Stimulated activated CD8-positive, alpha-beta memory T cell treated with anti-CD3 and anti-CD28 coated beads, Interleukin-15, amount 100 ng/mL, for 48 hours (primary cell): ENCODE data around the gene SPOUT1.
"Not testable (repeated sequence)": the region's sequence is repeated elsewhere in the genome, so short reads cannot be mapped to it uniquely, and the experiment has no call there.

Experiments used
- DNase-seq, 2 donors: peaks; one replicate each; pipeline ENCODE4 v3.0.0-alpha.2; 2020; ENCODE audit warnings: low read depth in 2 of 2

SPOUT1 gene

DNA sequence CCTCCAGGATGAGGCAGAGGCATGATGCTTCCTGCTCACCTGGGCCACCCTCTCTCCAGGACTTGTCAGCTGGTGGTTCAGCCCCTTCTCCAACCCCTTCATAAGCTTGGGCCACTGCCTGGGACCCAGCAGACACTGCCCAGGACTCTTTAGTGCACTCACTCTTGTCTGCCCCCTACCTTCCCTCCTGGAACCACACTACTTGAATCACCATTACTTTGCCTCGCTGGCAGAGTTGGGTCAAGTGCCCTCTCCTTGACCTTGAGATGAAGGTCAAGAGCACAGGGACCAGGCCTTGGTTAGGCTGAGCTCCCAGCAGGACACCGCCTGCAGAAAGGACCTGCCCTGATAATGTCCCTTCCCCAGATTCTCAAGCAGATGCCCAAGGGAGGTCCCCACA lies 19.8 kb downstream of the SPOUT1 start:
- DNase-seq, result no peak

DNA sequence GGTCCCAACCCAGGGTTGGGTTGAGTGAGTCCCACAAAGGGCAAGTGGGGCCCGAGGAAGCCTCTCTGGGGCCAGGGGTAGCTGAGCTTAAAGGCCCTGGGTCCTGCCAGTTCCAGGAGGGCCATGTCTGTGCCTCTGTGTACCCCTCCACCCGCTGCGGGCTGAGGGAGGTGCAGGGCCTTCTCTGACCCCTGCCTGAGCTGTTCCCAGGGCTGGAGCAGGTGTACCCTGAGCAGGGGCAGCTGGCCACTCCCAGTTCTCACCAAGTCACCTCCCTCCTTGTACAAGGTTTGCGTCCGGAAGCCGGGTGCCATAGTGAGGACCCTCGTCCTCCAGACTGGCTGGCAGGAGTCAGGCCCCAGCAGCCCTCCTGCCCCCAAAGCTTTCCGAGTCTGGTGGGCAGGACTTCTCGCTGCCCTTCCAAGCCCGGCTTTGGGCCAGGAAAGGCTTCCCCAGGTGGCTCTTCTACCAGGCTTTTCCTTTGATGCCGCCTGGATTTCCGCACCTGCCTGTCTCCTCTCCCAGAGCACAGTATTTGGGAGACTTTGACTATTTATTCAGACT lies 20.5 kb downstream of the SPOUT1 start:
- DNase-seq, result no peak

DNA sequence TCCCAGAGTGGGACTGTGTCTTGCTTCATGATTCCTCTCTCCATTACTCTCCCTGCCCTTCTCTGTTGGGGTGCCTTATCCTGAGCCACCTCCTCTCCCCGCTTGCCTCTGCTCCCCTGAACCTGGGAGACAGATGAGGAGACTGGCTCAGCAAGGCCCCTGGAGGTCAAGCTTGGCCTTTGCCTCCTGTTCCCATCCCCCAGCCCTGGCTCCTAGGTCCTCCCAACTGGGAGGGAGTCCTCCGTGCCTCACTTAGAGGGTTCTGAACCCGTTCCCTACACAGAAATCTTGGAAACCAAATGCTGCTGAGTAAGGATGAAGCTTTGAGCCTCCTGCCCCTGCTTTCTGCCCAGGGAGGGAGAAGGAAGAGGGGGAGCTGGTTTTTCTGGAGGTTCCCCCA lies 21.1 kb downstream of the SPOUT1 start:
- no peak for DNase-seq

- DNase-seq, result no peak
These were observed 21.8 kb downstream of the SPOUT1 start for GRCh38 chr9:128807827-128808226.

- DNase-seq, result no peak
These were observed 23.9 kb downstream of the SPOUT1 start for GRCh38 chr9:128805661-128806060.

- no peak for DNase-seq
These were observed 27.1 kb downstream of the SPOUT1 start for GRCh38 chr9:128802482-128802881.

DNA sequence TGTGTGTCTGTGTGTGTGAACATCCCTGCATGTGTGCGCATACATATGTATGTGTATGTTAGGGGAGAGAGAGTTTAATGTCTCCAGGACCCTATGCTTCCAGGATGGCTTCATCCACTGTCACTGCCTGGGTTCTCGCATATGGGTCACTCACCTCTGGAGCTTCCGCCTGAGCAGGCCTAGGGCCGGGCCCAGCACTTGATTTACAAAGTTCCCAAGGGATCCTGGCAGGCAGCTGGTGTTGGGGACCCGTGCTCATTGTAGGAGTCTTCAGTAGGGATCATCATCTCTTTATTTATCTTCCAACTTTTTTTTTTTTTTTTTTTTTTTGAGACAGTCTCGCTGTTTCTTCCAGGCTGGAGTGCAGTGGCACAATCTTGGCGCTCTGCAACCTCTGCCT lies 29.5 kb downstream of the SPOUT1 start:
- DNase-seq, result no peak

DNA sequence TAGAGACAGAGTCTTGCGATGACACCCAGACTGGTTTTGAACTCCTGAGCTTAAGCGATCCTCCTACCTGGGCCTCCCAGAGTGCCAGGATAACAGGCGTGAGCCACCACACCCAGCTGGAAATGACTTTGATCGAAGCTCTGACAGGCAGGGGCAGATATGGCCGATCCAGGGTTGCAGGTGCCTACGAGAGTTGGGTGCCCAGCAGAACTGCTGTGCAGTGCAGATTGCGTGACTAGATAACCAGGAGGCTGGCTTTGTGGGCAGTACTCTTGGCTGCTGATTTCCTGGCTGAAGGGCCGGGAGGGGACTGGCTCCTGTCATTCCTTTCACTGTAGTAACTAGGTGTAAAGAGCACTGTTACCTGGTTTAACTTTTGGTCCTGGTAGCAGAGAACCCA lies 30.7 kb downstream of the SPOUT1 start:
- DNase-seq, result no peak

DNA sequence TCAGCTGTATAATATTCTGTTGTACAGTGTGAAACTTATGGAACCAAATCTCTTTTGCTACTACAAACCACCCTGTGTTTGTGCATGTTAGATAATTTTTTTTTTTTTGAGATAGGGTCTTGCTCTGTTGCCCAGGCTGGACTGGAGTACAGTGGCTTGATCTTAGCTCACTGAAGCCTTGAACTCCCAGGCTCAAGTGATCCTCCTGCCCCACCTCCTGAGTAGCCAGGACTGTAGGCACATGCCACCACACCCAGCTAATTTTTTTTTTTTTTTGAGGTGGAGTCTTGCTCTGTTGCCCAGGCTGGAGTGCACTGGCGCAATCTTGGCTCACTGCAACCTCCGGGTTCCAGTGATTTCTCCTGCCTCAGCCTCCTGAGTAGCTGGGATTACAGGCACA lies 34.6 kb downstream of the SPOUT1 start:
- DNase-seq, result not testable (repeated sequence)

GRCh38 chr9:128792978-128793686 lies 36.5 kb downstream of the SPOUT1 start:
- no peak for DNase-seq

DNA sequence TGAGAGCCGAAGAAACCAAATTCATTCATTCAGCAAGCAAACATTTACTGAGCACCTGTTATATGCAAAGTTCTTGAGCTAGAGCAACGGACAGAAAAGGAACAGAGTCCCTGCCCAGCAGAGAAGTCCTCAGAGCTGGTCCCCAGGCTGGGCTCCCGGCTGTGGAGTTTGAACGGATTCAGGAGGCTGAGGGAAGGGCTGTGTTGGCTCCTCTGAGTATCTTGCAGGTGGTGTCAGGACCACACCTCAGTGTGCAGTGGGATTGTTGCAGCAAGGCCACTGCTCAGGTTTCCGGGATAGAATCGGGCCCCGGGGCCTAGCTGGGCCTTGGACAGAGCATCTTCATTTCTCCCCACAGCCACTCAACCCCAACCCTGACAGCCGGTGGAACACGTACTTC lies 37.5 kb downstream of the SPOUT1 start:
- no peak for DNase-seq

- no peak for DNase-seq
These were observed 39.1 kb downstream of the SPOUT1 start for GRCh38 chr9:128790536-128790935.

GRCh38 chr9:128788445-128788844 lies 41.1 kb downstream of the SPOUT1 start:
- DNase-seq, result no peak

GRCh38 chr9:128787659-128788058 lies 41.9 kb downstream of the SPOUT1 start:
- DNase-seq, result no peak

- DNase-seq, result peak; percentile 82 to 84
These were observed 42.7 kb downstream of the SPOUT1 start, which contains the start of gene TBC1D13 for GRCh38 chr9:128786681-128787601. TSS of gene TBC1D13 (plus strand) at chr9:128787253. CDS start at chr9:128787354, 101 bp downstream.

- DNase-seq, result no peak
These were observed 44.2 kb downstream of the SPOUT1 start for GRCh38 chr9:128785427-128785826.

GRCh38 chr9:128782669-128783068 lies 46.9 kb downstream of the SPOUT1 start:
- DNase-seq, result no peak

- DNase-seq, result no peak
These were observed 48.2 kb downstream of the SPOUT1 start for GRCh38 chr9:128781187-128782070.

- DNase-seq, result not testable (repeated sequence)
These were observed 49.5 kb downstream of the SPOUT1 start for GRCh38 chr9:128780093-128780492.

DNA sequence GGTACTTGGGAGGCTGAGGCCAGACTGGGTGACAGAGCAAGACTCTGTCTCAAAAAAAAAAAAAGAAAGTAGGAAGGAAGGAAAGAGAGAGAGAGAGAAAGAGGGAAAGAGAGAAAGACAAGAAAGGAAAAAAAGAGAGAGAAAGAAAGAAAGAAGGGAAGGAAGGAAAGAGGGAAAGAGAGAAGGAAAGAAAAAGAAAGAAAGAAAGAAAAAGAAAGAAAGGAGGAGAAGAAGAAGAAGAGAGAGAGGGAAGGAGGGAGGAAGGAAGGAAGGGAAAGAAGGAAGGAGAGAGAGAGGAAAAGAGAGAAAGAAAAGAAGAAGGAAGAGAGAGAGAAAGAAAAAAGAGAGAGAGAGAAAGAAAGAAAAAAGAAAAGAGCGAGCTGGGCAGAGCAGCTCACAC lies 54.8 kb downstream of the SPOUT1 start:
- no peak for DNase-seq

DNA sequence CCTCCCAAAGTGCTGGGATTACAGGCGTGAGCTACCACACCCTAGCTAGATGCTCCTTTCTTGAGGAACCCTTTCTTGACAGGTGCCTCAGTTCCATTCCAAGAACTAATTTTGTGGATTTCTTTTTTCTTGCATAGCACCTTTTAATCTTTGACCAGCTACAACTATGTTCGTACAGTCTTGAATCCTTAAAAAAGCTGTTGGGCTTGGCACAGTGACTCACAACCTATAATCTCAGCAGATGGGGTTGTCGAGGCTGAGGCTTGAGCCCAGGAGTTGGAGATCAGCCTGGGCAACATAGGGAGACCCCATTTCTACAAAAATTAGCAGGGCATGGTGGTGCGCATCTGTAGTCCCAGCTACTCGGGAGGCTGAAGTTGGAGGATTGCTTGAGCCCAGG lies 56.5 kb downstream of the SPOUT1 start:
- no peak for DNase-seq
